H1 (cell line): ENCODE results near the gene AGPAT3.

ENCODE experiments used
- CEBPB ChIP-seq: IDR thresholded peaks from 2 replicates; pipeline ENCODE4 v1.6.1; 2012; ENCODE audit warnings: low read depth, low read length
- CHD2 ChIP-seq: IDR thresholded peaks from 2 replicates; pipeline ENCODE4 v1.6.1; 2012; ENCODE audit warnings: low read length, improper control_type of control experiment
- EGR1 ChIP-seq: IDR thresholded peaks from 2 replicates; pipeline ENCODE4 v1.6.1; 2011; ENCODE audit warnings: low read depth, low read length, borderline replicate concordance
- MAX ChIP-seq: IDR thresholded peaks from 2 replicates; pipeline ENCODE4 v1.6.1; 2012; ENCODE audit warnings: inconsistent platforms
- PHF8 ChIP-seq: fragments of 200-600 bp; sonication (generic); conservative IDR thresholded peaks from 2 replicates; pipeline ENCODE4 v1.7.1; 2012; ENCODE audit warnings: low read depth, mild to moderate bottlenecking, inconsistent platforms, low read length, moderate library complexity
- RFX5 ChIP-seq: IDR thresholded peaks from 2 replicates; pipeline ENCODE4 v1.6.1; 2011; ENCODE audit warnings: low read depth, low read length, improper control_type of control experiment, borderline replicate concordance
- SIX5 ChIP-seq: IDR thresholded peaks from 2 replicates; pipeline ENCODE4 v1.6.1; 2011; ENCODE audit warnings: mild to moderate bottlenecking, low read depth, low read length
- TBP ChIP-seq: IDR thresholded peaks from 2 replicates; pipeline ENCODE4 v1.6.1; 2011; ENCODE audit warnings: low read depth, low read length, improper control_type of control experiment

DNA sequence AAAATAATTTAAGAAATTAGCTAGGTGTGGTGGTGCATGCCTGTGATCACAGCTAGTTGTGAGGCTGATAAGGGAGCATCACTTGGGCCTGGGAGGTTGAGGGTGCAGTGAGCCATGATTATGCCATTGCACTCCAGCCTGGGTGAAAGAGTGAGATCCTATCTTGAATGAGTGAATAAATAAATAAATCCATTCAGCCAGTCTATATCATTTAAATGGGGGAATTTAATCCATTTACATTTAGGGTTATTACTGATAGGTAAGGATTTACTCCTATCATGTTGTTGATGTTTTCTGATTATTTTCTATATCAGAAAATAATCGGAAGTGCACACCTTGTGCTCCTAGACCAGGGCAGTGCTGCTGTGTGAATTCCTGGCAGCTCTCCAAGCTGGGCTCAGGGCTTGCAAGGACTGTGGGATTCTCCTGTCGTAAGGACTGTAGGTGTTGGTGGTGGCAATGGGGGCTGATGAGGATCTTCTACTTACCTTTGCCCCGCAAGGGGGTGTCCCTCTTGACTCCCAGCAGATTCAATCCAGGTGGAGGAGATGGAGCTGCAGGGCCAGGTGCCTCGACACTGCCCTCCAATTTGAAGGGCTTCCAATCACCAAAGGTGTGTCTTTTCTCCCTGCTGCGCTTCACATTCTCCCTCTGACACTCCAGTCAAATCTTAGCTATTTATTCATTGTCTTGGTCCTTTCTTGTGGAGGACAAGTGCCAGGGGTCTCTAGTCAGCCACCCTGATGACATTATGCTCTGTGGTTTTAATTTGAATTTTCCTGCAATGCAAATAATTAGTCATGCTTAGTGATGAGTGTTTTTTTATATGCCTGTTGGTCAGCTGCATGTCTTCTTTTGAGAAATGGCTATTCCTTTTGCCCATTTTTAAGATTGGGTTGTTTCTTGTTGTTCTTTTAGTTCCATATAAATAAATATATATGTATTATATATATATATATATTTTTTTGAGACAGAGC lies 133.0 kb downstream of the AGPAT3 start:
- TF ChIP-seq CHD2 (no peak), EGR1 (no peak), RFX5 (no peak), CEBPB (no peak), PHF8 (no peak), TBP (no peak), MAX (no peak), SIX5 (no peak)
